HG03025 (cell line): Measurements from ENCODE around the gene DCP2.

ENCODE experiments used
- ATAC-seq: cut with Tn5 transposase; IDR thresholded peaks from one replicate; pipeline ENCODE4 v1.9.1; 2021; ENCODE audit warnings: mild to moderate bottlenecking, moderate library complexity; ENCODE audit not compliant: unreplicated experiment, low FRiP score

Gene DCP2

GRCh38 chr5:113042491-113043243 is 66.1 kb downstream of the DCP2 start:
- no peak for ATAC-seq

DNA sequence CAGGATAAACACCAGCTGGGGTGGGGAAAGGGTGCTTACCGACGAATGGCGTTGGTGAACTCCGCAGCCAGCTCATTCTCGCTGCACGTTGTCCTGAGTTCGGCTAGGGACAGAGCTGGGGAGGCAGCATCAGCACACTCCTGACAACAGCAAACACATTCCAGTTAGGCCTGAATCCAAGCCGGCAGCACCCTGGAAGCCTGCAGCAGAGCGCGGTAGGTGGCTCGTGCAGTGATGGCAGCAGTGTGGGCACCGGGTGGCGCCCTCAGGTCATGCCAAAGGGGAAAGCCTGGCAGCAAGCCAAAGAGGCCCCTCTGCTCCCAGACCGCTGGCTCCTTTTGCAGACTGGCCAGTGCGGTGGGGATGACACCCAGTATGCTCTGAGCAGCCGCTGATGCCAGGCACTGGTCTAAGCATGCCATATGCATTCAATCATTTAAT is 66.9 kb downstream of the DCP2 start:
- no peak for ATAC-seq

DNA sequence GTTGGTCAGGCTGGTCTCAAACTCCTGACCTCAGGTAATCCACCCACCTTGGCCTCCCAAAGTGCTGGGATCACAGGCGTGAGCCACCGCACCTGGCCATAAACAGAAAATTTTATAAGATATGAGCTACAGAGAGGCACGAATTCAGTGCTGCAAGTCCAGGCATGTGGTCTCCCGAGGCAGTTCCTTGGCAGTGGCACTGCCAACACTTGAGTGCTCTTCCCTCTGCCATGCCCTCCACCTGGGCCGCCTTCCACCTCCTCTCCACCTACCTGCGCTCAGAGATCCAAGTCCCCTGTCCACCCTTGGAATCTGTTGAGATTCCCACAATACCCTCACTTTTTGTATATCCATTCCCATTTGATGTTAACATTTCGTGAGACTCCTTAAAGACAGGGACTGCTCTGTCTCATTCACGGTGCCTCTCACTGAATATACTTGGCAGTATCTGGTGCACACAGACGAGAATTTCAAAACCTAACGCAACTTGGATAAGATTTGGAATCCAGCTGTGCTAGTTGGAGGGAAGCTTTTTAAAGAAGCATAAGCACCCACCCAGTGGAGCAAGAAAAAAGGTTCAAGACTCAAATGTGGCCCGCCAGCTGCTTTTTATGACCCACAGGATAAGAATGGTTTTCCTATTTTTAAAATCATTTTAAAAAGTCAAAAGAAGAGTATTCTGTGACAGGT is 68.3 kb downstream of the DCP2 start:
- no peak for ATAC-seq

DNA sequence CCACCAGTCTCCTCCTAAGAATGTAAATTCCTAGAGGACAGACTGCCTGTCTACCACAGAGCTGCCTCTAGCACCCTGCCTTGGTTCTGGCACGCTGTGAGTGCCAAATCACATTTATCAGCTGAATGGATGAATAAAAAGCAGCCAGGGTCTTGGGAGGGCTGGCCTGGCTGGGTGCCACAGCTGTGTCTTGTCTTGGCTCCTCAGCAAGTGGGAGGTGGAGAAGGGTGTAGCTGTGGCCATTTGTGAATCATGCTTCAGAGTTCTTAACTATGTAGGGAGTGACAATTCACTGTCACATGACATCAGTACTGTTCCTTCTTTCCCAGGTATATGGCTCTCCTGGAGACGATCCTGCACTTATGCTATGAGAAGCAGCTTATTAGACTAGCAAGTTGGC is 70.6 kb downstream of the DCP2 start:
- no peak for ATAC-seq

GRCh38 chr5:113047733-113048652 is 71.4 kb downstream of the DCP2 start:
- peak; percentile 94 for ATAC-seq

DNA sequence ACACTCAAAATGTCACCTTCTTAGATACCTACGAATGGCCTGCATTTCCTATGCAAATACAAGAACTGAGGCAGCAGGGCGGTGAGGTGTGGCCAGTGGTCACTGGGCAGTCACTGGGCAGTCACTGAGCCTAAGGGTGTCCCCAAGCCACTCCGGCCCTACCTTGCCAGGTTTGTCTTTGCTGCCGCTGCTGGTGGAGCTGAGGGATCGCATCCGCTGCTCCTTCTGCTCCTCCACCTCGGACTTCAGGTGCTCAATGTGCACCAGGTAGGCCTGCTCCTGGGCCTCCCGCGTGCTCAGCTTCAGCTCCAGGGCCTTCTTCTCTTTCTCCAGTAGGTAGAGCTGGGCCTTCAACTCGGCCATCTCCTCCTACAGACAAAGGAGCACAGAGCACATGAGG is 72.3 kb downstream of the DCP2 start:
- no peak for ATAC-seq

- no peak for ATAC-seq
Measured at GRCh38 chr5:113050721-113051382, 74.3 kb downstream of the DCP2 start.

- ATAC-seq: no peak
Measured at GRCh38 chr5:113052041-113052795, 75.6 kb downstream of the DCP2 start.

DNA sequence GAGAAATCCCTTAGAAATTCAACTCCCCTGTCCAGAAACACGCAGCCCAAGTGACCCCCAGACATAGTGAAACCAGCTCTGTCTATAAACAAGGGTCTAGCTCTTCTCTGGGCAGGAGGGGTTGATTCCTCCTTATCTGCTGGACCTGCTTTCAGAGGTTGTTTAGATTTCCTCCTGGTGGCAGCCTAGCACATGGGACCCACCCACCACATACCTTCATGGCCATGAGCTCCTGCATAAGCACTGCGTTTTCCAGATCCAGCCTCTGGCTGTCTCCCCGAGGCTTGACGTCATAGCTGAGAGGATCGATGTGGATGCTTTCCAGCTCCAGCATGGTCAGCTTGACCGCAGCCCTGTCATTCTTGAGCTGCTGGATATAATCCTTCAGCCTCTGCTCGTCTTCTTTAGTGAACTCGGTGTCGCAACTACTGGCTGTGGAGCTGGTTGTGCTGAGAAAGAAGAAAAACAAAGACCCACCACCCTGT is 77.0 kb downstream of the DCP2 start:
- ATAC-seq: no peak

GRCh38 chr5:113054899-113055298 is 78.3 kb downstream of the DCP2 start:
- no peak for ATAC-seq

GRCh38 chr5:113056988-113057387 is 80.4 kb downstream of the DCP2 start:
- ATAC-seq: no peak

GRCh38 chr5:113057557-113057984 is 81.0 kb downstream of the DCP2 start:
- ATAC-seq: no peak

DNA sequence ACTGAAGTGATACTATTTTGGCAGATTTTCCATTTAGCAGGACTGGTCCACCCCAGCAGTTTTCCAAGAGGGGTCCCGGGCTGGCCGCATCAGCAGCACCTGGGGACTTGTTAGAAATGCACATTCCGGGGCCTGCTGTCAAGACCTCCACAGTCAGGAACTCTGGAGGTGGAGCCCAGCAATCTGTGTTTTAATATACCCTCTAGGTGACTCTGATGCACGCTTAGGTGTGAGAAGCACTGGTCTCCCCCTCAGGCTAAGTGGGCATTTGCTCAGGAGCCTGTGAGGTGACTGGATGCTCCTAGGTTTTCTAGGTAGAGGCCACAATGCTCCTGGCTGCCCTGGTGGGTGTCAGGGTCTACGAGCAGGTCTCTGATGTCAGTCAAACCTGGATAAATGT is 81.7 kb downstream of the DCP2 start:
- no peak for ATAC-seq

GRCh38 chr5:113058706-113059226 is 82.2 kb downstream of the DCP2 start:
- ATAC-seq: no peak

GRCh38 chr5:113059232-113060040 is 82.8 kb downstream of the DCP2 start:
- no peak for ATAC-seq

DNA sequence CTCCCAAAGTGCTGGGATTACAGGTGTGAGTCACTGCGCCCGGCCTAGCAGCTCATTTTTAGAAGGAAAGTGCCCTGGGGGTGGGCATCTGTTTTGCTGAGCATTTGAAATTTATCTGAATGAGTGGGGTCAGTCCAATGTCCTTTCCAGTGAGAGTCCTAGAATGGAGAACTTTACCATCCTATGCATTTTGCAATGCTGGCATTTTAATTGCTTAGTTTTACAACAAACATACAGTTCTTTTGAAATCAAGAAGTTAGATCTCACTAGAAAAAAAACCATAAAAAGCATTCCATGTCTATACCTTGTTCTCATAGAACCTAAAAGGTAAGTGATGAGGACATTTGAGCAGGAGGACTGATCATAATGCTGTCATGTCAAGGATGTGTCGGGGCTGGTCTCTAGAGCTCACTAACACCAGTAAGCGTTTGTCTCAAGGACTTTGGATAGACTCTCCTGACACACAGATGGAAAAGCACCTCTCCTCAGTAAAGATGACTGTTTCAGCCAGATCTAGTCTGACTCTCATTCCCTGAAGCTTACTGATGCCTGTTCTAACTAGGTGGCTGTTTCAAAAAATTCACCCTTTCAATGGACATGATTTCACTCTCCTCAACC is 83.9 kb downstream of the DCP2 start:
- ATAC-seq: no peak

- no peak for ATAC-seq
Measured at GRCh38 chr5:113061846-113062780, 85.5 kb downstream of the DCP2 start.
